Prostate gland (tissue), 2 donors: Measurements from ENCODE around the gene KRT32. TPM values are rescaled to one million over a fixed set of nuclear protein-coding genes. Genes with fewer than 3 reads are reported as not detected.

ENCODE experiments used
- DNase-seq: peaks from one replicate; pipeline ENCODE4 v3.0.0-alpha.2; 2019; ENCODE audit warnings: low spot score
- H3K27ac ChIP-seq, 2 donors: fragments of 200-600 bp; sonication (generic); 2 replicates each; pipeline ENCODE4 v1.5.1; 2017 to 2019
- H3K27me3 ChIP-seq: fragments of 200-600 bp; sonication (generic); replicated peaks from 2 replicates; pipeline ENCODE4 v1.5.1; 2019; ENCODE audit not compliant: insufficient read depth
- H3K36me3 ChIP-seq, 2 donors: fragments of 200-600 bp; sonication (generic); 1 replicate in 1 of 2; 2 replicates in 1 of 2; pipeline versions ENCODE4 v1.5.1 to v1.8.1; 2017 to 2019
- H3K4me1 ChIP-seq: fragments of 200-600 bp; sonication (generic); replicated peaks from 2 replicates; pipeline ENCODE4 v1.5.1; 2019
- H3K4me3 ChIP-seq, 2 donors: fragments of 200-600 bp; sonication (generic); 2 replicates each; pipeline ENCODE4 v1.5.1; 2017 to 2019
- H3K9me3 ChIP-seq: fragments of 200-600 bp; sonication (generic); 2 replicates; pipeline ENCODE4 v1.5.1; 2017
- CTCF ChIP-seq, 4 experiments: fragments of 200-600 bp in 2 of 4; fragments of 450-650 bp in 2 of 4; sonication (generic) in 2 of 4; IDR thresholded peaks; 1 replicate in 3 of 4; 2 replicates in 1 of 4; pipeline ENCODE4 v1.5.1; 2016 to 2019; ENCODE audit warnings: antibody characterized with exemption in 4 of 4, mild to moderate bottlenecking in 2 of 4, moderate library complexity in 2 of 4
- POLR2A ChIP-seq: fragments of 450-650 bp; IDR thresholded peaks from one replicate; pipeline ENCODE4 v1.6.1; 2016; ENCODE audit warnings: antibody characterized with exemption, mild to moderate bottlenecking
- POLR2AphosphoS5 ChIP-seq: sonication (generic); formaldehyde crosslinking; IDR thresholded peaks from one replicate; pipeline ENCODE4 v1.6.1; 2017; ENCODE audit warnings: antibody characterized with exemption
- WGBS: methylation state at CpG from one replicate; pipeline ENCODE4 v1.1.5; 2018; 5-methylcytosine and 5-hydroxymethylcytosine counted together
- intact Hi-C: fragments of 100-400 bp; cut with DNase I; formaldehyde crosslinking; loops from one replicate; pipeline ENCODE4 v1.14.2; 2022
- total RNA-seq, 2 donors: library from RNA; depleted of rRNA; stranded (reverse); fragments of >200 nt; gene quantifications; one replicate each; pipeline ENCODE4 v1.1.0, GENCODE V29; 2016

Gene KRT32
- total RNA-seq, 2 donors from 2014 or later = not detected

GRCh38 chr17:41442739-41443138, 24.4 kb downstream of the KRT32 start:
- Histone ChIP-seq H3K4me3 (no peak overlapping the region), H3K27ac (no peak overlapping the region), H3K36me3 (no peaks in the 10 kb centered on the region), H3K27me3 (no peaks in the 10 kb centered on the region), H3K4me1 (no peaks in the 10 kb centered on the region), H3K9me3 (no peaks in the 10 kb centered on the region)
- TF ChIP-seq CTCF (IDR thresholded peaks at IDR 0.05) (no peak), POLR2A (no peak), POLR2AphosphoS5 (no peak)
- DNase-seq = no peak
- WGBS = 70% methylated on average over 4 of the region's 4 CpGs
- intact Hi-C loops = no loop called here

GRCh38 chr17:41440531-41441033, 26.6 kb downstream of the KRT32 start, which contains the start of gene KRT38:
KRT38 (minus strand) TSS chr17:41440983; CDS start chr17:41440921, 62 bp downstream.
- H3K36me3 ChIP-seq = no peaks in the 10 kb centered on the region
- no peak for TF ChIP-seq CTCF (IDR thresholded peaks at IDR 0.05)
- no peak for TF ChIP-seq POLR2AphosphoS5
- TF ChIP-seq POLR2A = no peak
- no peak for DNase-seq
- no peaks in the 10 kb centered on the region for H3K9me3 ChIP-seq
- intact Hi-C loops = no loop called here
- H3K4me3 ChIP-seq = no peak within 1 kb of the TSS
- no peak within 1 kb of the TSS for H3K27ac ChIP-seq
- H3K4me1 ChIP-seq = no peaks in the 10 kb centered on the region
- no peaks in the 10 kb centered on the region for H3K27me3 ChIP-seq
- 95% methylated on average over 10 of the region's 10 CpGs for WGBS

- Histone ChIP-seq H3K36me3 (no peaks in the 10 kb centered on the region), H3K4me3 (no peak overlapping the region), H3K27me3 (no peaks in the 10 kb centered on the region), H3K9me3 (no peaks in the 10 kb centered on the region), H3K27ac (no peak overlapping the region), H3K4me1 (no peaks in the 10 kb centered on the region)
- WGBS = 74% methylated on average over 5 of the region's 5 CpGs
- intact Hi-C loops = no loop called here
- no peak for TF ChIP-seq POLR2AphosphoS5
- no peak for TF ChIP-seq CTCF (IDR thresholded peaks at IDR 0.05)
- TF ChIP-seq POLR2A = no peak
- no peak for DNase-seq
Measured at GRCh38 chr17:41439375-41439774, 27.8 kb downstream of the KRT32 start.

GRCh38 chr17:41437769-41438168, 29.4 kb downstream of the KRT32 start:
- H3K9me3 ChIP-seq = no peaks in the 10 kb centered on the region
- no peak for DNase-seq
- no peaks in the 10 kb centered on the region for H3K36me3 ChIP-seq
- no peaks in the 10 kb centered on the region for H3K27me3 ChIP-seq
- TF ChIP-seq POLR2AphosphoS5 = no peak
- TF ChIP-seq CTCF (IDR thresholded peaks at IDR 0.05) = no peak
- no peak for TF ChIP-seq POLR2A
- H3K4me3 ChIP-seq = no peak overlapping the region
- H3K27ac ChIP-seq = no peak overlapping the region
- H3K4me1 ChIP-seq = no peaks in the 10 kb centered on the region
- intact Hi-C loops = no loop called here
- 87% methylated on average over 9 of the region's 9 CpGs for WGBS

- no peak for TF ChIP-seq POLR2A
- TF ChIP-seq CTCF (IDR thresholded peaks at IDR 0.05) = no peak
- TF ChIP-seq POLR2AphosphoS5 = no peak
- no peaks in the 10 kb centered on the region for H3K27me3 ChIP-seq
- intact Hi-C loops = no loop called here
- no peaks in the 10 kb centered on the region for H3K36me3 ChIP-seq
- no peak overlapping the region for H3K4me3 ChIP-seq
- no peaks in the 10 kb centered on the region for H3K4me1 ChIP-seq
- H3K9me3 ChIP-seq = no peaks in the 10 kb centered on the region
- 98% methylated on average over 7 of the region's 7 CpGs for WGBS
- no peak overlapping the region for H3K27ac ChIP-seq
- no peak for DNase-seq
Measured at GRCh38 chr17:41437254-41437653, 29.9 kb downstream of the KRT32 start.
